HepG2 (cell line): Measurements from ENCODE around the gene HAUS7. TPM values are rescaled to one million over a fixed set of nuclear protein-coding genes. Genes with fewer than 3 reads are reported as not detected.

Experiments
- ATAC-seq: fragments of 200-7000 bp; cut with Tn5 transposase; 3 replicates; pipeline ENCODE4 v1.9.1; 2020; ENCODE audit warnings: mild to moderate bottlenecking, moderate library complexity
- BruUV-seq: library from RNA; stranded (reverse); fragments of 400-500 nt; replicated peaks from 2 replicates; lab custom pipeline; 2021; lab: Mats Ljungman, UMichigan
- CTCF ChIA-PET: fragments of 300-600 bp; formaldehyde crosslinking; extraction: SDS; loops from one replicate; lab custom pipeline; 2021; ENCODE audit warnings: low total read pairs, inconsistent platforms, low intra/inter-chr PET ratio; lab: Yijun Ruan, JAX
- POLR2A ChIA-PET: fragments of 350-600 bp; sonication (Branson Sonifier 250); formaldehyde crosslinking; loops from one replicate; lab custom pipeline; 2020; ENCODE audit warnings: antibody characterized with exemption, inconsistent platforms; lab: Yijun Ruan, JAX
- DNase-seq: peaks from one replicate; pipeline ENCODE4 v3.0.0-alpha.2; 2015; ENCODE audit warnings: low spot score
- FAIRE-seq: peaks from 3 replicates; lab custom pipeline; 2011; peaks lifted over from hg19 to GRCh38; lab: Jason Lieb, UNC
- H2AFZ ChIP-seq: one replicate; pipeline ENCODE4 v1.6.1; 2011; ENCODE audit warnings: low read length, inconsistent platforms
- H3K27ac ChIP-seq: fragments of 300-600 bp; 3 replicates; pipeline ENCODE4 v1.8.0; 2011; ENCODE audit warnings: mixed run types, mild to moderate bottlenecking, mixed read lengths, low read length, inconsistent platforms; ENCODE audit not compliant: insufficient read depth; ENCODE audit errors: extremely low read length
- H3K27me3 ChIP-seq, 2 experiments: fragments of 200-600 bp in 1 of 2; 2 replicates in 1 of 2; 3 replicates in 1 of 2; pipeline versions ENCODE4 v1.6.0 to v1.8.0; 2011; ENCODE audit warnings: low read length in 2 of 2, mild to moderate bottlenecking in 2 of 2, moderate library complexity in 2 of 2, inconsistent platforms in 1 of 2; ENCODE audit not compliant: insufficient read depth in 2 of 2, control insufficient read depth in 1 of 2
- H3K36me3 ChIP-seq, 2 experiments: fragments of 200-600 bp in 1 of 2; replicated peaks in 1 of 2; 2 replicates in 1 of 2; 3 replicates in 1 of 2; pipeline versions ENCODE4 v1.5.1 to v1.8.0; 2011; ENCODE audit warnings: low read length in 2 of 2, inconsistent platforms in 1 of 2; ENCODE audit not compliant: insufficient read depth in 2 of 2, control insufficient read depth in 1 of 2
- H3K4me1 ChIP-seq: 2 replicates; pipeline ENCODE4 v1.5.1; 2012; ENCODE audit warnings: low read length, inconsistent platforms; ENCODE audit not compliant: insufficient read depth
- H3K4me2 ChIP-seq: 2 replicates; pipeline ENCODE4 v1.6.0; 2011; ENCODE audit warnings: low read depth, low read length, inconsistent platforms
- H3K4me3 ChIP-seq, 3 experiments: fragments of 200-600 bp in 1 of 3; sonication (generic), shearing (Covaris generic) in 1 of 3; replicated peaks in 1 of 3; 2 replicates each; pipeline ENCODE4 v1.5.1; 2011 to 2016; ENCODE audit warnings: low read length in 3 of 3, inconsistent platforms in 2 of 3, low read depth in 2 of 3, mild to moderate bottlenecking in 2 of 3, control low read depth in 1 of 3, mixed read lengths in 1 of 3; ENCODE audit not compliant: insufficient read depth in 1 of 3
- H3K79me2 ChIP-seq: one replicate; pipeline ENCODE4 v1.6.1; 2011; ENCODE audit warnings: low read length, inconsistent platforms; ENCODE audit not compliant: insufficient read depth
- H3K9ac ChIP-seq: 2 replicates; pipeline ENCODE4 v1.6.0; 2011; ENCODE audit warnings: mild to moderate bottlenecking, low read depth, low read length, inconsistent platforms; ENCODE audit not compliant: insufficient read depth
- H3K9me3 ChIP-seq: 2 replicates; pipeline ENCODE4 v1.5.1; 2012; ENCODE audit warnings: mild to moderate bottlenecking, low read length
- H4K20me1 ChIP-seq: 2 replicates; pipeline ENCODE4 v1.6.0; 2011; ENCODE audit warnings: inconsistent platforms, mild to moderate bottlenecking, low read length, moderate library complexity; ENCODE audit not compliant: insufficient read depth
- BCL3 ChIP-seq: sonication (generic); formaldehyde crosslinking; IDR thresholded peaks from 2 replicates; pipeline ENCODE4 v1.5.1; 2020; ENCODE audit warnings: mild to moderate bottlenecking, missing genetic modification reagents, moderate library complexity
- FOXO1 ChIP-seq: sonication (generic); formaldehyde crosslinking; IDR thresholded peaks from 2 replicates; pipeline ENCODE4 v1.4.0; 2020; ENCODE audit warnings: missing genetic modification reagents
- GTF3A ChIP-seq: sonication (generic); formaldehyde crosslinking; conservative IDR thresholded peaks from 2 replicates; pipeline ENCODE4 v1.4.0; 2020; ENCODE audit warnings: mild to moderate bottlenecking, missing genetic modification reagents
- PCBP2 ChIP-seq: fragments of 200-400 bp; formaldehyde crosslinking; optimal IDR thresholded peaks from 2 replicates; pipeline ENCODE3; 2018; ENCODE audit warnings: low read length, low read depth; ENCODE audit not compliant: poor library complexity, severe bottlenecking
- RXRB ChIP-seq: IDR thresholded peaks from 2 replicates; pipeline ENCODE4 v1.6.1; 2016; ENCODE audit warnings: borderline replicate concordance, missing genetic modification reagents, missing compliant biosample characterization
- SCMH1 ChIP-seq: sonication (generic); formaldehyde crosslinking; IDR thresholded peaks from 2 replicates; pipeline ENCODE4 v1.9.0; 2021; ENCODE audit warnings: missing genetic modification reagents, mild to moderate bottlenecking, borderline replicate concordance
- ZC3H13 ChIP-seq: sonication (generic); formaldehyde crosslinking; IDR thresholded peaks from 2 replicates; pipeline ENCODE4 v1.8.1; 2023; ENCODE audit warnings: mild to moderate bottlenecking, missing genetic modification reagents, moderate library complexity
- ZMYM3 ChIP-seq: sonication (generic); formaldehyde crosslinking; IDR thresholded peaks from 2 replicates; pipeline ENCODE4 v1.5.1; 2020; ENCODE audit warnings: mild to moderate bottlenecking, missing genetic modification reagents
- ZNF382 ChIP-seq: sonication (generic); formaldehyde crosslinking; IDR thresholded peaks from 2 replicates; pipeline ENCODE4 v1.5.0; 2020; ENCODE audit warnings: missing genetic modification reagents, mild to moderate bottlenecking, borderline replicate concordance
- ZNF614 ChIP-seq: IDR thresholded peaks from 2 replicates; pipeline ENCODE4 v1.6.1; 2018; ENCODE audit warnings: missing biosample characterization, missing genetic modification reagents, inconsistent platforms, borderline replicate concordance
- WGBS: methylation state at CpG from one replicate; pipeline ENCODE4 v1.1.6; 2017; ENCODE audit warnings: low lambda C conversion rate; 5-methylcytosine and 5-hydroxymethylcytosine counted together
- in situ Hi-C: cut with HindIII; loops from 2 replicates; pipeline ENCODE4 v1.10.0; 2017; ENCODE audit warnings: low pct_unique_long_range_greater_than_20kb; ENCODE audit not compliant: extremely low pct_ligation_motif_present
- intact Hi-C: fragments of 100-400 bp; cut with micrococcal nuclease; formaldehyde crosslinking; loops from one replicate; pipeline ENCODE4 v1.10.0; 2022; ENCODE audit not compliant: unreplicated experiment
- polyA plus RNA-seq, 8 experiments: library from polyadenylated mRNA; depleted of rRNA in 3 of 8; stranded (reverse) in 7 of 8; unstranded in 1 of 8; fragments of >200 nt; fragmentation: Illumina TruSeq in 4 of 8; extraction: Trizol in 4 of 8; gene quantifications; 2 replicates each; pipeline versions ENCODE4 v1.2.1 to v1.2.3, GENCODE V29; 2011 to 2016; ENCODE audit warnings: low read depth in 4 of 8, missing spikeins in 1 of 8, mixed read lengths in 1 of 8; ENCODE audit not compliant: insufficient read depth in 1 of 8
- total RNA-seq, 5 experiments: library from RNA; depleted of rRNA; stranded (reverse); fragments of >200 nt; fragmentation: Illumina TruSeq; extraction: Trizol; gene quantifications; 2 replicates each; pipeline ENCODE4 v1.2.3, GENCODE V29; 2016; ENCODE audit warnings: low read depth in 1 of 5

The HAUS7 gene
- total and polyA plus RNA-seq, 2 of the 13 experiments (the other 11 are each of a cell fraction or from before 2014, with no cell fraction given): 10.9 to 42.4 TPM

DNA sequence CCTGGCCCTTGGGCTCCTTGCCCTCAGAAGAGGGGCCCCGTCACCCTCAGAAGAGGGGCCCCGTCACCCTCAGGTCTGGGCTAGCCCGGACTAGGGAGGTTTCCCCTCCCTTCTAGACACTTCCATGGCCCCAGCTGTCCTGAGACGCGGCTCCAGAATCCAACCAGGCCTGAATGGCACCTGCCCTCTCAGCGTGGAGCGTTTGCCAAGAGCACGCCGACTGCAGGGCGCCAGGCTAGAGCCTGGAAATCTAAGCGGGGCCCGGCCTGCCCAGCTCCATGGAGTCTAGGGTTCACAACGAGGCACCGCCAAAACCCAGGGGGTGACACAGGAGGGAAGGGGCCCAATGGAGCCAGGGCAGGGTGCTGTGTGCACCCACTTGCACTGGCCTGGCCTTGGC is 39.2 kb upstream of the HAUS7 start:
- CTCF ChIA-PET: no interaction called here
- Histone ChIP-seq H3K4me1 (no peaks in the 10 kb centered on the region), H3K4me2 (no peak overlapping the region), H3K79me2 (no peaks in the 10 kb centered on the region), H4K20me1 (no peaks in the 10 kb centered on the region), H3K4me3 (no peak overlapping the region), H3K9me3 (no peaks in the 10 kb centered on the region), H3K27me3 (no peaks in the 10 kb centered on the region), H3K27ac (no peak overlapping the region), H3K36me3 (no peaks in the 10 kb centered on the region), H3K9ac (no peak overlapping the region), H2AFZ (no peak overlapping the region)
- no TSS peak for BruUV-seq
- WGBS: no CpG with 5 or more reads among the region's 14 CpGs
- intact Hi-C loops: no loop called here
- no peak for ATAC-seq
- no peak for DNase-seq
- in situ Hi-C loops: loop anchor here (5.0 to 10.0 kb wide), 2 partner anchors 37 to 55 kb away; partner anchors contain the start of gene HAUS7
- POLR2A ChIA-PET: no interaction called here
- TF ChIP-seq ZNF614 (no peak), RXRB (CRISPR knock-in tag) (no peak), BCL3 (no peak), ZNF382 (CRISPR knock-in tag) (no peak), ZMYM3 (no peak), ZC3H13 (no peak), PCBP2 (no peak), FOXO1 (CRISPR knock-in tag) (no peak), SCMH1 (CRISPR knock-in tag) (no peak), GTF3A (CRISPR knock-in tag) (no peak)
- no peak for FAIRE-seq
